Measurements from ENCODE around the gene CCL21. TPM values are rescaled to one million over a fixed set of nuclear protein-coding genes. Genes with fewer than 3 reads are reported as not detected.

The CCL21 gene
- total and polyA plus RNA-seq, 2 donors (not counting 1 experiment from before 2014, with no cell fraction given) = not detected

DNA sequence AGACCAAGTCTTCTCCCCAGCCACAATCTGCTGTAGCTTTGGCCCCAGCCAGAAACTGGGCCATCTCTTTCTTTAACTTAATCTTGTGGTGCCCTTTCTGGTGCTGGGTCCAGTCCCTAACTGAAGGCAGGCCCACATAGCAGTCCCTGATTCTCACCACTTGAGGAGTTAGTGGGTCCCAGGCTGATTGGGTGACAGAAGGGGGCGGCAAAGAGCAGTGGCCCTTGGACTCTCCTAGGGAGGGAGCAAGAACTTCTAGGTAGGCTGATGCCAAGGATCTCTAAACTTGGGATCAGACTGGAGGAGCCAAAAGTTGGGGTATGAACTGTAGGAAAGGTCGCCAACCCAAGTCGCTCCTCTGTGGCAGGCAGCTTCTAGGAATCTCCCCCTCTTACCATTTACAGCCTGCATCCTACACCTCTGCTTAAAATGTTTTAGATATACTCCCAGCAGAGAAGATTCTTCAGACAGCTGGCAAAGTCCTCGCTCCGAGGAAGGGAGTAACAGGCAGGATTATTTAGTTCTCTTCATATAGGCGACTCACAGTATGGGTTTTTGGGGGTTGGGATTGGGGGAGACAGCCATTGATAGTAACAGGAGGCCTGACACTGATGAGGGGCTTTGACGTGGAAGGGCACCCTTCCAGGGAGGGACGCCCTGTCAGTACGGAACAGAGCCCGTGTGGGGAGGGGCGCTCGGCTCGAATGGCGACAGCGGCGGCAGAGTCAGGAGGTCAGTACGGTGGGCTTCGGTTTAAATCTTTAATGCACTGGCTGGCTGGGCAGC lies 45.5 kb downstream of the CCL21 start:
- ChIA-PET POLR2A (interaction anchor here (1.0 to 1.8 kb wide), 4 partner anchors 10 to 27 kb away, joined by 3 to 13 read pairs (median 8); partner anchors contain the start of genes GALT and SIGMAR1), CTCF (interaction anchor here (0.7 to 4.9 kb wide), 7 partner anchors 17 to 416 kb away, joined by 3 to 34 read pairs (median 5); partner anchors contain the start of genes FANCG, GALT and SIGMAR1)
- no peak overlapping the region for H3K27ac ChIP-seq (ENCODE audit: low read length in 2 of 2)
- intact Hi-C loops (cut with micrococcal nuclease) = loop anchor here (1.0 to 5.0 kb wide), 7 partner anchors 18 to 1148 kb away; partner anchors contain the start of genes DNAJB5, GALT, MYORG and RPP25L
- peak overlapping the region; percentile 99 for H3K4me2 ChIP-seq (replicated peaks; ENCODE audit: low read depth, low read length, poor library complexity, severe bottlenecking)
- H3K4me3 ChIP-seq (ENCODE audit: control extremely low read depth in 1 of 5, extremely low read depth in 1 of 5, insufficient read depth in 1 of 5, low read depth in 2 of 5, low read length in 4 of 5) = peak overlapping the region; percentile 1 to 87 (median 83)
- peak overlapping the region; percentile 94 for H3K4me3 Mint-ChIP-seq
- peaks cover 0 to 10% (median 0%) of the 10 kb centered on the region in 3 donors for H3K9me3 ChIP-seq (ENCODE audit: control extremely low read depth in 1 of 3, control insufficient read depth in 2 of 3, insufficient read depth in 1 of 3, low read length in 2 of 3)
- H3K27me3 ChIP-seq (replicated peaks in 1 of 4; ENCODE audit: control extremely low read depth in 1 of 4, control insufficient read depth in 3 of 4, insufficient read depth in 4 of 4, low read length in 3 of 4) = no peaks in the 10 kb centered on the region
- peak overlapping the region; percentile 91 for H2AFZ ChIP-seq (ENCODE audit: insufficient read depth, low read depth, low read length, poor library complexity, severe bottlenecking)
- peak; percentile 81 for DNase-seq
- peak overlapping the region; percentile 92 for H3K27ac Mint-ChIP-seq
- no peaks in the 10 kb centered on the region for H3K79me2 ChIP-seq (ENCODE audit: control insufficient read depth, insufficient read depth, low read length)
- 8% methylated on average over 14 of the region's 18 CpGs for WGBS (ENCODE audit: insufficient coverage)
- peaks cover 10 to 18% of the 10 kb centered on the region in 2 donors for H3K4me1 ChIP-seq (ENCODE audit: control insufficient read depth in 2 of 2, insufficient read depth in 2 of 2, low read length in 2 of 2)
- peaks cover 4% of the 10 kb centered on the region for H3K9me3 Mint-ChIP-seq (ENCODE audit: insufficient read depth)
- H3K4me1 Mint-ChIP-seq = peaks cover 20% of the 10 kb centered on the region
- H4K20me1 ChIP-seq (ENCODE audit: control insufficient read depth, insufficient read depth, low read length, poor library complexity, severe bottlenecking) = no peaks in the 10 kb centered on the region
- H3K9ac ChIP-seq (ENCODE audit: low read length) = peak overlapping the region; percentile 97
- peak; percentile 44 for ATAC-seq (ENCODE audit: low read depth)
- no peaks in the 10 kb centered on the region for H3K27me3 Mint-ChIP-seq
- no peaks in the 10 kb centered on the region for H3K36me3 ChIP-seq (replicated peaks in 1 of 2; ENCODE audit: control extremely low read depth in 1 of 2, control insufficient read depth in 1 of 2, extremely low read depth in 1 of 2, insufficient read depth in 2 of 2, low read length in 1 of 2)
- TF ChIP-seq, protein P1, sequence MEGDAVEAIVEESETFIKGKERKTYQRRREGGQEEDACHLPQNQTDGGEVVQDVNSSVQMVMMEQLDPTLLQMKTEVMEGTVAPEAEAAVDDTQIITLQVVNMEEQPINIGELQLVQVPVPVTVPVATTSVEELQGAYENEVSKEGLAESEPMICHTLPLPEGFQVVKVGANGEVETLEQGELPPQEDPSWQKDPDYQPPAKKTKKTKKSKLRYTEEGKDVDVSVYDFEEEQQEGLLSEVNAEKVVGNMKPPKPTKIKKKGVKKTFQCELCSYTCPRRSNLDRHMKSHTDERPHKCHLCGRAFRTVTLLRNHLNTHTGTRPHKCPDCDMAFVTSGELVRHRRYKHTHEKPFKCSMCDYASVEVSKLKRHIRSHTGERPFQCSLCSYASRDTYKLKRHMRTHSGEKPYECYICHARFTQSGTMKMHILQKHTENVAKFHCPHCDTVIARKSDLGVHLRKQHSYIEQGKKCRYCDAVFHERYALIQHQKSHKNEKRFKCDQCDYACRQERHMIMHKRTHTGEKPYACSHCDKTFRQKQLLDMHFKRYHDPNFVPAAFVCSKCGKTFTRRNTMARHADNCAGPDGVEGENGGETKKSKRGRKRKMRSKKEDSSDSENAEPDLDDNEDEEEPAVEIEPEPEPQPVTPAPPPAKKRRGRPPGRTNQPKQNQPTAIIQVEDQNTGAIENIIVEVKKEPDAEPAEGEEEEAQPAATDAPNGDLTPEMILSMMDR (IDR thresholded peaks at IDR 0.05) = peak; percentile 86
- TF ChIP-seq EZH2 (IDR thresholded peaks at IDR 0.05; ENCODE audit: borderline replicate concordance, insufficient read depth, low read depth, low read length, poor library complexity, severe bottlenecking) = no peak

DNA sequence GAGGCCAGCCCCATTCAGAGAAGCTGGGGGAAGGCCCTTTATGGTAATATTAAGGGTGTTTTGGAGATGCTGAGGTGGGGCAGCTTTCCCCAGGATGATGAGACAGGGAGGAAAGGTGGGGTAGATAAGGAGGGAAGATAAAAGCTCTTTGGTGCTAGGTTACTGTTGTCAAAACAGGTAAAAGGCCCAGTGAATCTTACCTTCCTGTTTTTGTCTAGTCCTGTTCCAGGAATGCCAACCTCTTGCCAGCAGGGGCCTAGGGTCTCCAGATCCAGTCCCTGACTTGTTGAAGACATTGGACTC lies 46.7 kb downstream of the CCL21 start:
- H3K36me3 ChIP-seq (replicated peaks in 1 of 2; ENCODE audit: control extremely low read depth in 1 of 2, control insufficient read depth in 1 of 2, extremely low read depth in 1 of 2, insufficient read depth in 2 of 2, low read length in 1 of 2) = no peaks in the 10 kb centered on the region
- H2AFZ ChIP-seq (ENCODE audit: insufficient read depth, low read depth, low read length, poor library complexity, severe bottlenecking) = no peak overlapping the region
- no peak overlapping the region for H3K27ac Mint-ChIP-seq
- no peak for DNase-seq
- TF ChIP-seq, protein P1 (IDR thresholded peaks at IDR 0.05) = no peak
- no peak for TF ChIP-seq EZH2 (IDR thresholded peaks at IDR 0.05; ENCODE audit: borderline replicate concordance, insufficient read depth, low read depth, low read length, poor library complexity, severe bottlenecking)
- no peak overlapping the region for H3K4me3 Mint-ChIP-seq
- no peaks in the 10 kb centered on the region for H3K79me2 ChIP-seq (ENCODE audit: control insufficient read depth, insufficient read depth, low read length)
- ATAC-seq (ENCODE audit: low read depth) = no peak
- no peaks in the 10 kb centered on the region for H4K20me1 ChIP-seq (ENCODE audit: control insufficient read depth, insufficient read depth, low read length, poor library complexity, severe bottlenecking)
- peaks cover 20% of the 10 kb centered on the region for H3K4me1 Mint-ChIP-seq
- H3K9ac ChIP-seq (ENCODE audit: low read length) = no peak overlapping the region
- H3K4me2 ChIP-seq (replicated peaks; ENCODE audit: low read depth, low read length, poor library complexity, severe bottlenecking) = no peak overlapping the region
- H3K27me3 ChIP-seq (replicated peaks in 1 of 4; ENCODE audit: control extremely low read depth in 1 of 4, control insufficient read depth in 3 of 4, insufficient read depth in 4 of 4, low read length in 3 of 4) = no peaks in the 10 kb centered on the region
- intact Hi-C loops (cut with micrococcal nuclease) = no loop called here
- peaks cover 10 to 18% of the 10 kb centered on the region in 2 donors for H3K4me1 ChIP-seq (ENCODE audit: control insufficient read depth in 2 of 2, insufficient read depth in 2 of 2, low read length in 2 of 2)
- no peak overlapping the region for H3K4me3 ChIP-seq (ENCODE audit: control extremely low read depth in 1 of 5, extremely low read depth in 1 of 5, insufficient read depth in 1 of 5, low read depth in 2 of 5, low read length in 4 of 5)
- peaks cover 0 to 8% (median 0%) of the 10 kb centered on the region in 3 donors for H3K9me3 ChIP-seq (ENCODE audit: control extremely low read depth in 1 of 3, control insufficient read depth in 2 of 3, insufficient read depth in 1 of 3, low read length in 2 of 3)
- H3K27me3 Mint-ChIP-seq = no peaks in the 10 kb centered on the region
- H3K27ac ChIP-seq (ENCODE audit: low read length in 2 of 2) = no peak overlapping the region
- CTCF ChIA-PET = interaction anchor here (1.8 to 4.9 kb wide), 3 partner anchors 16 to 39 kb away, joined by 5 to 34 read pairs (median 8); partner anchors contain the start of gene GALT
- POLR2A ChIA-PET = no interaction called here
- no peaks in the 10 kb centered on the region for H3K9me3 Mint-ChIP-seq (ENCODE audit: insufficient read depth)
